Body of pancreas (tissue), 4 donors: Measurements from ENCODE around the gene WFIKKN1. TPM values are rescaled to one million over a fixed set of nuclear protein-coding genes. Genes with fewer than 3 reads are reported as not detected.
A peak's percentile ranks its signal among the peaks of the same experiment; 100 is the strongest.

Experiments used
- ATAC-seq: fragments of 150-250 bp; one replicate; pipeline ENCODE4 v1.9.1; 2016
- DNase-seq, 4 donors: peaks; one replicate each; pipeline ENCODE4 v3.0.0-alpha.2; 2019
- H3K27ac ChIP-seq, 4 donors: fragments of 200-600 bp; sonication (generic); 1 replicate in 3 of 4; 2 replicates in 1 of 4; pipeline versions ENCODE4 v1.5.1 to v1.6.1; 2016 to 2019; ENCODE audit warnings: mild to moderate bottlenecking in 1 of 4, mixed read lengths in 1 of 4, moderate library complexity in 1 of 4
- H3K27me3 ChIP-seq, 2 donors: fragments of 200-600 bp; sonication (generic); one replicate each; pipeline ENCODE4 v1.6.0; 2016; ENCODE audit warnings: mild to moderate bottlenecking in 1 of 2
- H3K36me3 ChIP-seq, 2 donors: fragments of 200-600 bp; sonication (generic); replicated peaks in 1 of 2; 2 replicates each; pipeline ENCODE4 v1.5.1; 2016; ENCODE audit warnings: low read depth in 2 of 2; ENCODE audit not compliant: insufficient read depth in 1 of 2
- H3K4me1 ChIP-seq: fragments of 200-600 bp; sonication (generic); one replicate; pipeline ENCODE4 v1.6.0; 2016
- H3K4me3 ChIP-seq, 2 donors: fragments of 200-600 bp; sonication (generic); 1 replicate in 1 of 2; 2 replicates in 1 of 2; pipeline ENCODE4 v1.5.1; 2016 to 2019
- H3K9me3 ChIP-seq, 3 donors: fragments of 200-600 bp; sonication (generic); 1 replicate in 2 of 3; 2 replicates in 1 of 3; pipeline ENCODE4 v1.5.1; 2016
- CTCF ChIP-seq, 7 experiments: fragments of 450-650 bp in 4 of 7; fragments of 200-600 bp in 3 of 7; sonication (generic) in 3 of 7; IDR thresholded peaks; one replicate each; pipeline ENCODE4 v1.5.1; 2016 to 2019; ENCODE audit warnings: antibody characterized with exemption in 7 of 7
- POLR2A ChIP-seq, 3 donors: fragments of 450-650 bp; IDR thresholded peaks; one replicate each; pipeline ENCODE4 v1.6.1; 2016; ENCODE audit warnings: antibody characterized with exemption in 3 of 3, mild to moderate bottlenecking in 2 of 3
- WGBS, 2 donors: methylation state at CpG; one replicate each; pipeline ENCODE4 v1.1.5; 2017; 5-methylcytosine and 5-hydroxymethylcytosine counted together
- intact Hi-C: fragments of 100-400 bp; cut with DNase I; formaldehyde crosslinking; loops from one replicate; pipeline ENCODE4 v1.15.1; 2023
- total RNA-seq, 2 donors: library from RNA; depleted of rRNA; stranded (reverse); fragments of >200 nt; gene quantifications; one replicate each; pipeline ENCODE4 v1.1.0, GENCODE V29; 2016

WFIKKN1 gene
- total RNA-seq, 2 donors from 2014 or later = 3.9 to 5.6 TPM

DNA sequence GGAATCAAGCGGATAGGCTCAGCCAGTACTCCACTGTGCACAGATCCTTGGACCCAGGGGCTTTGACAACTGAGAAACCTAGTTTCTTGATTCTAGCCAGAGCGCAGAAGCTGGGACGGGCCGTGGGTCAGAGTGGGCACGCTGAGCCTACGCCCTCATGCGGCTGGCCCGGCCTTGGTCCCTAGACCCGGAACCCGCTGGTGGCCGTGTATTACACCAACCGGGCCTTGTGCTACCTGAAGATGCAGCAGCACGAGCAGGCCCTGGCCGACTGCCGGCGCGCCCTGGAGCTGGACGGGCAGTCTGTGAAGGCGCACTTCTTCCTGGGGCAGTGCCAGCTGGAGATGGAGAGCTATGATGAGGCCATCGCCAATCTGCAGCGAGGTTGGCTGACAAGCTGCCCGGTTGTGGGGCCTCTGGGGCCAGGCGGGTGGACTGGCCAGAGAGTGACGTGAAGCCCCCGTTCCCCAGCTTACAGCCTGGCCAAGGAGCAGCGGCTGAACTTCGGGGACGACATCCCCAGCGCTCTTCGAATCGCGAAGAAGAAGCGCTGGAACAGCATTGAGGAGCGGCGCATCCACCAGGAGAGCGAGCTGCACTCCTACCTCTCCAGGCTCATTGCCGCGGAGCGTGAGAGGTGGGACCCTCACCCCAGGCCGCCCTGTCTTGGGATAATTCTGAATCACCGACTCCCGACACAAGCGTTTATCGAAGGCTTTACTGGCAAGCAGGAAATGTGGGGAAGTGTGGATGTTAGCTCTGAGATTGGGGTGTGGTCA lies 50.4 kb downstream of the WFIKKN1 start:
- intact Hi-C loops = no loop called here
- 38 to 81% methylated on average over 6 to 44 of the region's 44 CpGs for WGBS, 2 donors
- peaks cover 60% of the 10 kb centered on the region for H3K4me1 ChIP-seq
- no peaks in the 10 kb centered on the region for H3K9me3 ChIP-seq
- H3K27ac ChIP-seq = peak overlapping the region in 3 of 4 donors; percentile 86 to 95 (median 90)
- TF ChIP-seq CTCF (IDR thresholded peaks at IDR 0.05) (no peak), POLR2A (IDR thresholded peaks at IDR 0.05) (no peak)
- H3K4me3 ChIP-seq = peak overlapping the region; percentile 0 to 29
- ATAC-seq = no peak
- H3K27me3 ChIP-seq = no peaks in the 10 kb centered on the region
- H3K36me3 ChIP-seq = peaks cover 7 to 12% of the 10 kb centered on the region in 2 donors
- peak; percentile 58 to 64 (median 61) for DNase-seq

DNA sequence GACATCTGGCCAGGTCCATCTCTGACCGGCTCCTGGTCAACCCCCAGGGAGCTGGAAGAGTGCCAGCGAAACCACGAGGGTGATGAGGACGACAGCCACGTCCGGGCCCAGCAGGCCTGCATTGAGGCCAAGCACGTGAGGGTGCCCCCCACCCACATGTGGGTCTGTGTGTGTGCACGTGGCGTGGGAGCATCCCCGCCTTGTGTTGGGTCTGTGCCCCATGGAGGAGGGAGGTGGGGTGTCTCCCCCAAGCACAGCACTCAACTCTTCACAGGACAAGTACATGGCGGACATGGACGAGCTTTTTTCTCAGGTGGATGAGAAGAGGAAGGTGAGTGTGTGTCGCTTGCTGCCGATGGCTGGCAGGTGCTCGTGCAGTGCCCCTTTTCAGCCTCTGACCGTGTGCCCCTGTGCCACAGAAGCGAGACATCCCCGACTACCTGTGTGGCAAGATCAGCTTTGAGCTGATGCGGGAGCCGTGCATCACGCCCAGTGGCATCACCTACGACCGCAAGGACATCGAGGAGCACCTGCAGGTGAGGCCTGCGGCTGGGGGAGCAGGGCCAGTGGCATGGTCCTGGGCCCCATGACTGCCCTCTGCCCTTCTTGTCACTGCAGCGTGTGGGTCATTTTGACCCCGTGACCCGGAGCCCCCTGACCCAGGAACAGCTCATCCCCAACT lies 51.1 kb downstream of the WFIKKN1 start:
- Histone ChIP-seq H3K9me3 (no peaks in the 10 kb centered on the region), H3K27me3 (no peaks in the 10 kb centered on the region), H3K4me3 (no peak overlapping the region), H3K4me1 (peaks cover 63% of the 10 kb centered on the region), H3K27ac (peak overlapping the region in 1 of 4 donors; percentile 95), H3K36me3 (peaks cover 7 to 12% of the 10 kb centered on the region in 2 donors)
- 59 to 72% methylated on average over 17 to 26 of the region's 28 CpGs for WGBS, 2 donors
- DNase-seq (peak in 1 of 4 donors; percentile 42), ATAC-seq (no peak)
- TF ChIP-seq CTCF (IDR thresholded peaks at IDR 0.05) (no peak), POLR2A (IDR thresholded peaks at IDR 0.05) (no peak)
- intact Hi-C loops = no loop called here

GRCh38 chr16:682493-683395 lies 52.0 kb downstream of the WFIKKN1 start:
- Histone ChIP-seq H3K4me3 (no peak overlapping the region), H3K9me3 (no peaks in the 10 kb centered on the region), H3K4me1 (peaks cover 63% of the 10 kb centered on the region), H3K27ac (peak overlapping the region in 2 of 4 donors; percentile 88 to 89), H3K27me3 (no peaks in the 10 kb centered on the region), H3K36me3 (peaks cover 11 to 12% of the 10 kb centered on the region in 2 donors)
- ATAC-seq = no peak
- TF ChIP-seq CTCF (IDR thresholded peaks at IDR 0.05) = no peak
- TF ChIP-seq POLR2A (IDR thresholded peaks at IDR 0.05) = no peak
- 56 to 74% methylated on average over 14 to 36 of the region's 36 CpGs for whole genome bisulfite sequencing, 2 donors
- no peak for DNase-seq
- intact Hi-C loops = no loop called here

- peaks cover 63% of the 10 kb centered on the region for H3K4me1 ChIP-seq
- H3K4me3 ChIP-seq = peak overlapping the region; percentile 26 to 34
- DNase-seq (peak in 2 of 4 donors; percentile 32 to 40), ATAC-seq (no peak)
- H3K27me3 ChIP-seq = no peaks in the 10 kb centered on the region
- no peaks in the 10 kb centered on the region for H3K9me3 ChIP-seq
- intact Hi-C loops = no loop called here
- TF ChIP-seq POLR2A (IDR thresholded peaks at IDR 0.05) = no peak
- no peak for TF ChIP-seq CTCF (IDR thresholded peaks at IDR 0.05)
- 7 to 11% methylated on average over 5 to 56 of the region's 57 CpGs for WGBS, 2 donors
- peaks cover 11 to 12% of the 10 kb centered on the region in 2 donors for H3K36me3 ChIP-seq
- H3K27ac ChIP-seq = peak overlapping the region; percentile 33 to 89 (median 66)
These were observed 52.7 kb downstream of the WFIKKN1 start for GRCh38 chr16:683396-684070.
